RCC 7860 (cell line): ENCODE measurements around the gene TAF10.
A peak's percentile ranks its signal among the peaks of the same experiment; 100 is the strongest.

Experiments used
- DNase-seq: peaks from one replicate; pipeline ENCODE4 v3.0.0-alpha.2; 2015; ENCODE audit warnings: low spot score
- FAIRE-seq: peaks from 2 replicates; lab custom pipeline; 2012; peaks lifted over from hg19 to GRCh38; lab: Jason Lieb, UNC

The TAF10 gene

GRCh38 chr11:6612213-6613041 is at the start of gene TAF10:
Gene TAF10 (minus strand): TSS chr11:6612216. CDS start chr11:6612189, 27 bp downstream.
- peak; percentile 86 for DNase-seq
- no peak for FAIRE-seq

GRCh38 chr11:6660712-6661111 is 48.7 kb upstream of the TAF10 start:
- DNase-seq (no peak), FAIRE-seq (no peak)

GRCh38 chr11:6658647-6659046 is 46.6 kb upstream of the TAF10 start:
- DNase-seq (no peak), FAIRE-seq (no peak)

GRCh38 chr11:6657346-6657745 is 45.3 kb upstream of the TAF10 start:
- FAIRE-seq (no peak), DNase-seq (no peak)

- DNase-seq (no peak), FAIRE-seq (no peak)
These were observed 44.9 kb upstream of the TAF10 start for GRCh38 chr11:6656936-6657335.

GRCh38 chr11:6656584-6656915 is 44.5 kb upstream of the TAF10 start:
- DNase-seq, result no peak
- FAIRE-seq, result no peak

- DNase-seq, result no peak
- no peak for FAIRE-seq
These were observed 44.0 kb upstream of the TAF10 start, which contains the start of gene DCHS1 for GRCh38 chr11:6655790-6656583. Gene DCHS1 (minus strand): TSS chr11:6655809. CDS start chr11:6641613, 14,196 bp downstream.

- no peak for DNase-seq
- FAIRE-seq, result no peak
These were observed 43.2 kb upstream of the TAF10 start for GRCh38 chr11:6655020-6655789.

- DNase-seq, result no peak
- no peak for FAIRE-seq
These were observed 42.4 kb upstream of the TAF10 start for GRCh38 chr11:6654281-6655019.

- no peak for FAIRE-seq
- DNase-seq, result no peak
These were observed 41.6 kb upstream of the TAF10 start for GRCh38 chr11:6653656-6654055.

- DNase-seq, result no peak
- FAIRE-seq, result no peak
These were observed 41.1 kb upstream of the TAF10 start for GRCh38 chr11:6653097-6653496.

GRCh38 chr11:6652182-6652581 is 40.2 kb upstream of the TAF10 start:
- no peak for DNase-seq
- FAIRE-seq, result no peak

GRCh38 chr11:6650980-6651379 is 39.0 kb upstream of the TAF10 start:
- no peak for FAIRE-seq
- DNase-seq, result no peak

- DNase-seq (no peak), FAIRE-seq (no peak)
These were observed 38.1 kb upstream of the TAF10 start for GRCh38 chr11:6650104-6650503.

- FAIRE-seq, result no peak
These were observed 36.5 kb upstream of the TAF10 start for GRCh38 chr11:6648501-6648900.

GRCh38 chr11:6647836-6648235 is 35.8 kb upstream of the TAF10 start:
- FAIRE-seq (no peak), DNase-seq (no peak)

More at GRCh38 chr11:6648501-6648900, 36.5 kb upstream of the TAF10 start:
- DNase-seq, result no peak

- DNase-seq (no peak), FAIRE-seq (no peak)
These were observed 35.1 kb upstream of the TAF10 start for GRCh38 chr11:6646918-6647679.

GRCh38 chr11:6646576-6646917 is 34.5 kb upstream of the TAF10 start:
- FAIRE-seq, result no peak
- no peak for DNase-seq

- DNase-seq, result no peak
- no peak for FAIRE-seq
These were observed 34.1 kb upstream of the TAF10 start for GRCh38 chr11:6646071-6646470.

GRCh38 chr11:6642957-6643356 is 30.9 kb upstream of the TAF10 start:
- no peak for FAIRE-seq
- DNase-seq, result no peak
